Measurements from ENCODE around the gene ARHGAP32.

Gene ARHGAP32

DNA sequence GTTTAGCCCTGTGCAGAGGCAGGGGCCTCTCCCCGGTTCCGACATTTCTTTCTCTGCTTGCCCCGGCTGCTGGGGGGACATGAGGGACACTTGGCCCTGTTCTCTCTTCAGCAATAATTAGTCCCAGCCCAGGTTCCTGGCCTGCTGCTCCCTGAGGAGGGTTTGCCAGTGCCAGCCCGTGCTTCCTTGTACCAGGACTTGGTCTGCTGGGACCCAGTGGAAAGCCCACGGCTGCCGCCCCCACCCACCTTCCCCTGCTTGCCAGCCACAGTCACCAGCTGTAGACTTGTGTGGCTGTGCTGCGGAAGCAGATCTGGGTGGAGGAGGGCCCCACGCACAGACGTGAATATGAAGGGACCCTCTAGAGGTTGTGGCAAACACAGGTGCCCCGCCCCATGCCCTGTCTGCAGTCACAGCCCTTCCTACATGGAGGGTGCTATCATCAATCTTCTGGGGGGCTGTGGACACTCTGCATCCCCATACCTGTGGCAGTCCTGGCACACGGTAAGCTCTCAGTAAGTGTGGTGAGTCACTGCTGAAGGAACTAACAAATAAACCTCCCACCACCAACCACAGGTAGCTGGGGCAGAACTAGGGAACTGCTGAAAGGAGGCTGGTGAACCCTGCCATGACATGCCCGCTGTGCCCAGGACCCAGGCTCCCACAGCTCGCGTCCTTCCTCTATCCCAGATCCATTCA, 250.4 kb downstream of the ARHGAP32 start:
- Histone ChIP-seq H3K4me1 (ENCODE audit: control insufficient read depth, low read length) (no peaks in the 10 kb centered on the region), H3K27me3 (ENCODE audit: control insufficient read depth, low read length) (no peaks in the 10 kb centered on the region; the same call in 1 of the 2 replicates), H3K4me3 (ENCODE audit: low read length) (no peak overlapping the region), H3K36me3 (ENCODE audit: control insufficient read depth, low read length) (no peaks in the 10 kb centered on the region), H3F3A (ENCODE audit: control insufficient read depth, insufficient read depth) (no peaks in the 10 kb centered on the region), H3K9me3 (ENCODE audit: control insufficient read depth, insufficient read depth, low read length) (no peaks in the 10 kb centered on the region), H4K20me1 (ENCODE audit: control insufficient read depth, insufficient read depth, low read depth, low read length) (no peaks in the 10 kb centered on the region), H3K79me2 (ENCODE audit: control insufficient read depth, low read length) (no peaks in the 10 kb centered on the region), H3K27ac (ENCODE audit: low read depth, low read length) (no peak overlapping the region), H3K4me2 (ENCODE audit: low read length) (no peak overlapping the region), H3K9me2 (replicated peaks; ENCODE audit: control insufficient read depth, low read length) (no peaks in the 10 kb centered on the region)
- TF ChIP-seq, protein P1, sequence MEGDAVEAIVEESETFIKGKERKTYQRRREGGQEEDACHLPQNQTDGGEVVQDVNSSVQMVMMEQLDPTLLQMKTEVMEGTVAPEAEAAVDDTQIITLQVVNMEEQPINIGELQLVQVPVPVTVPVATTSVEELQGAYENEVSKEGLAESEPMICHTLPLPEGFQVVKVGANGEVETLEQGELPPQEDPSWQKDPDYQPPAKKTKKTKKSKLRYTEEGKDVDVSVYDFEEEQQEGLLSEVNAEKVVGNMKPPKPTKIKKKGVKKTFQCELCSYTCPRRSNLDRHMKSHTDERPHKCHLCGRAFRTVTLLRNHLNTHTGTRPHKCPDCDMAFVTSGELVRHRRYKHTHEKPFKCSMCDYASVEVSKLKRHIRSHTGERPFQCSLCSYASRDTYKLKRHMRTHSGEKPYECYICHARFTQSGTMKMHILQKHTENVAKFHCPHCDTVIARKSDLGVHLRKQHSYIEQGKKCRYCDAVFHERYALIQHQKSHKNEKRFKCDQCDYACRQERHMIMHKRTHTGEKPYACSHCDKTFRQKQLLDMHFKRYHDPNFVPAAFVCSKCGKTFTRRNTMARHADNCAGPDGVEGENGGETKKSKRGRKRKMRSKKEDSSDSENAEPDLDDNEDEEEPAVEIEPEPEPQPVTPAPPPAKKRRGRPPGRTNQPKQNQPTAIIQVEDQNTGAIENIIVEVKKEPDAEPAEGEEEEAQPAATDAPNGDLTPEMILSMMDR (IDR thresholded peaks at IDR 0.05; ENCODE audit: low read depth, low read length, poor library complexity, severe bottlenecking): no peak
- TF ChIP-seq EZH2phosphoT487 (IDR thresholded peaks at IDR 0.05; ENCODE audit: borderline replicate concordance, low read length): no peak

DNA sequence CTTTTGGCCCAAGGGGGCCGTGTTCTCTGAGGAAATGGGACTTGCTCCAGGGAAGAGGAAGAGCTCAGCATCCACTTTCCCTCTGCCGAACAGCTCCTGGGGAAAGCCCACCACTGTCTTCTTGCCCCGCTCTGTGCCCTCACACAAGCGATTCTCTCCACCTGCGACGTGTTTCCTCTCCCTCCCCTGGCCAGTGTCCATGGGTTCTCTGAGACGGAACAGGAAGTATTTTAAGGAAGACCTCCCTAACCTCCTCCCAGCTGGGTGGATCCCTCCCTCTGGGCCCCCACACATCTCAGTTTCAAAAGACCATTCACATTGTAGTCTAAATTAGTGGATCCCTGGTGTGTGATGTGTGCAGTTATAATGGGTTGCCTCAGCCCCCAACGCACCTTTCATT, 251.0 kb downstream of the ARHGAP32 start:
- H3K27me3 ChIP-seq (ENCODE audit: control insufficient read depth, low read length): no peaks in the 10 kb centered on the region; the same call in 1 of the 2 replicates
- H3K4me2 ChIP-seq (ENCODE audit: low read length): no peak overlapping the region

DNA sequence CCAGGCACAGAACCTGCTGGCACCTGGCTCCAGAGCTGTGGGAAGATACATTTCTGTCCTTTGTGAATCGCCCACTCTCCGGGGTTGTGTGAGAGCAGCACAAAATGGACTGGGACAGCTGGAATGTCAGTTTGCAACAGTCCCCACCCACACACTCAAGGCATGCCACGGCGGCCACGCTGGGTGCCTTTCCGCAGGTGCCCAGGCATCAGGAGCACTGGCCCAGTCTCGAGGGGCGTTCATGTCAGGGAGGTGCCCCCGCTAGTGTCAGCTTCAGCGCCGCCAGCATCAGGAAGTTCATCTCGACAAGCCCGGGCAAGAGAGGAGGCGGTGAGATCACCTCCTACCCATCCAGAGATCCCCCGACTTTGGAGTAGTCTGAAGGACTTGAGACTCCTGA, 251.5 kb downstream of the ARHGAP32 start:
- H3K27me3 ChIP-seq (ENCODE audit: control insufficient read depth, low read length): no peaks in the 10 kb centered on the region; the same call in 1 of the 2 replicates
- no peaks in the 10 kb centered on the region for H3K4me1 ChIP-seq (ENCODE audit: control insufficient read depth, low read length)
- H4K20me1 ChIP-seq (ENCODE audit: control insufficient read depth, insufficient read depth, low read depth, low read length): no peaks in the 10 kb centered on the region
- H3K27ac ChIP-seq (ENCODE audit: low read depth, low read length): no peak overlapping the region
- no peaks in the 10 kb centered on the region for H3F3A ChIP-seq (ENCODE audit: control insufficient read depth, insufficient read depth)
- H3K36me3 ChIP-seq (ENCODE audit: control insufficient read depth, low read length): no peaks in the 10 kb centered on the region
- TF ChIP-seq, protein P1 (IDR thresholded peaks at IDR 0.05; ENCODE audit: low read depth, low read length, poor library complexity, severe bottlenecking): no peak
- no peak for TF ChIP-seq EZH2phosphoT487 (IDR thresholded peaks at IDR 0.05; ENCODE audit: borderline replicate concordance, low read length)
- no peaks in the 10 kb centered on the region for H3K79me2 ChIP-seq (ENCODE audit: control insufficient read depth, low read length)
- H3K4me2 ChIP-seq (ENCODE audit: low read length): no peak overlapping the region
- H3K9me3 ChIP-seq (ENCODE audit: control insufficient read depth, insufficient read depth, low read length): no peaks in the 10 kb centered on the region
- H3K9me2 ChIP-seq (replicated peaks; ENCODE audit: control insufficient read depth, low read length): no peaks in the 10 kb centered on the region
- H3K4me3 ChIP-seq (ENCODE audit: low read length): no peak overlapping the region

More for the DNA sequence above, 251.0 kb downstream of the ARHGAP32 start:
- no peaks in the 10 kb centered on the region for H3K9me3 ChIP-seq (ENCODE audit: control insufficient read depth, insufficient read depth, low read length)
- H3F3A ChIP-seq (ENCODE audit: control insufficient read depth, insufficient read depth): no peaks in the 10 kb centered on the region
- TF ChIP-seq EZH2phosphoT487 (IDR thresholded peaks at IDR 0.05; ENCODE audit: borderline replicate concordance, low read length): no peak
- TF ChIP-seq, protein P1 (IDR thresholded peaks at IDR 0.05; ENCODE audit: low read depth, low read length, poor library complexity, severe bottlenecking): no peak
- no peak overlapping the region for H3K4me3 ChIP-seq (ENCODE audit: low read length)
- H3K36me3 ChIP-seq (ENCODE audit: control insufficient read depth, low read length): no peaks in the 10 kb centered on the region
- no peak overlapping the region for H3K27ac ChIP-seq (ENCODE audit: low read depth, low read length)
- H4K20me1 ChIP-seq (ENCODE audit: control insufficient read depth, insufficient read depth, low read depth, low read length): no peaks in the 10 kb centered on the region
- no peaks in the 10 kb centered on the region for H3K79me2 ChIP-seq (ENCODE audit: control insufficient read depth, low read length)
- no peaks in the 10 kb centered on the region for H3K4me1 ChIP-seq (ENCODE audit: control insufficient read depth, low read length)
- H3K9me2 ChIP-seq (replicated peaks; ENCODE audit: control insufficient read depth, low read length): no peaks in the 10 kb centered on the region

Measured in DOHH2 (cell line).